Esophagus squamous epithelium (tissue), 5 donors: ENCODE data around the gene GH1. TPM values are rescaled to one million over a fixed set of nuclear protein-coding genes. Genes with fewer than 3 reads are reported as not detected.
"Not testable (repeated sequence)": the region's sequence is repeated elsewhere in the genome, so short reads cannot be mapped to it uniquely, and the experiment has no call there.

Experiments
- DNase-seq: peaks from one replicate; lab custom pipeline; 2025; lab: John Stamatoyannopoulos, UW
- H3K27ac ChIP-seq, 4 donors: fragments of 200-600 bp; sonication (generic); one replicate each; pipeline ENCODE4 v1.5.1; 2016 to 2019; ENCODE audit warnings: mild to moderate bottlenecking in 1 of 4
- H3K27me3 ChIP-seq, 4 donors: fragments of 200-600 bp; sonication (generic); 1 replicate in 3 of 4; 2 replicates in 1 of 4; pipeline versions ENCODE4 v1.5.1 to v1.6.0; 2017 to 2021; ENCODE audit warnings: antibody characterized with exemption in 1 of 4
- H3K36me3 ChIP-seq, 3 donors: fragments of 200-600 bp; sonication (generic); one replicate each; pipeline ENCODE4 v1.5.1; 2016 to 2019
- H3K4me1 ChIP-seq, 3 donors: fragments of 200-600 bp; sonication (generic); one replicate each; pipeline ENCODE4 v1.5.1; 2017 to 2019
- H3K4me3 ChIP-seq, 4 donors: fragments of 200-600 bp; sonication (generic); 1 replicate in 3 of 4; 2 replicates in 1 of 4; pipeline ENCODE4 v1.5.1; 2016 to 2019; ENCODE audit warnings: mild to moderate bottlenecking in 2 of 4, moderate library complexity in 1 of 4
- H3K9me3 ChIP-seq, 3 donors: fragments of 200-600 bp; sonication (generic); one replicate each; pipeline ENCODE4 v1.5.1; 2016 to 2019
- POLR2A ChIP-seq, 4 donors: fragments of 450-650 bp; IDR thresholded peaks; one replicate each; pipeline ENCODE4 v1.6.1; 2017; ENCODE audit warnings: antibody characterized with exemption in 4 of 4, mild to moderate bottlenecking in 4 of 4, moderate library complexity in 3 of 4
- WGBS, 2 donors: methylation state at CpG; one replicate each; pipeline ENCODE4 v1.1.5; 2018; 5-methylcytosine and 5-hydroxymethylcytosine counted together
- intact Hi-C: fragments of 100-400 bp; cut with DNase I; formaldehyde crosslinking; loops from one replicate; pipeline ENCODE4 v1.15.0; 2022
- total RNA-seq, 4 donors: library from RNA; depleted of rRNA; stranded (reverse); fragments of >200 nt; gene quantifications; one replicate each; pipeline ENCODE4 v1.1.0, GENCODE V29; 2016
- TF ChIP-seq, protein P1 (sequence below), 6 experiments: fragments of 450-650 bp in 4 of 6; fragments of 200-600 bp in 2 of 6; sonication (generic) in 2 of 6; IDR thresholded peaks; one replicate each; pipeline ENCODE4 v1.5.1; 2016 to 2019; ENCODE audit warnings: antibody characterized with exemption in 6 of 6, mild to moderate bottlenecking in 4 of 6, moderate library complexity in 4 of 6
- donor health status: DM: yes; HTN: yes; CAD: no.

GH1 gene
- total RNA-seq, 4 donors from 2014 or later: not detected

DNA sequence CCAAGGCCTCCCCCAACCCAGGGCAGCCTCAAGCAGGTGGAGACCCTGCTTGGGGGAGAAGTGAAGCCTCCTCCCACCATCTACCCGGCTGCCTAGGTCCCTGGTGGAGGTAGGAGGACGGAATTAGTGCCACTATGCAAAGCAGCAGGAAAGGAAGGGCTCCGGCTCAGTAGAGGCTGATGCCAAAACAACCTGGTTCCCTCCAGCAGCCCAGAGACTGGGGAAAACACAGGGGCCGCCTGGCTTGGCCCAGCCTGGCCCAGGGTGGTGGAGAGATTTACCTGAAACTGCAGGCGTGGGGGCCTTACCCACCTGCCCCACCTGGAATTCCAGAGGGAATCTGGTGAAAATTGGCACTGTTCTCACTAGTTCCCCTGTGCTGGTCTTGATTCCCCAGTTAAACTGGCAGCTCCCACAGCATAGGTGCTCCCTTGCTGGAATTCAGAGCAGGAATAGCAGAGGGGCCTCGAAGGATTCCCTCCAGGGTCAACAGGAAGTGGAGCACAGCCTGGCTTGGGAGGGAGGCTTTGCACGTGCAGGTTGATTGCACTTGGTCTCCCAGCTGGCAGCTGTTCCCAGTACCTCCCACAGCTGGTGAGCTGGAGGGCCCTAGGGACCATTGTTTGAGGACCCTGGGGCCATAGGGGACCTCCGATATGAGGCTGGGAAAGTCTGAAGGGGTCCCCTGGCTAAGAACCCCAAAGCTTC, 9.0 kb upstream of the GH1 start:
- 63 to 77% methylated on average over 4 to 8 of the region's 8 CpGs for WGBS, 2 donors
- DNase-seq: no peak
- Histone ChIP-seq H3K4me1 (peaks cover 5 to 30% (median 5%) of the 10 kb centered on the region in 3 donors), H3K9me3 (no peaks in the 10 kb centered on the region), H3K27ac (no peak overlapping the region), H3K36me3 (no peaks in the 10 kb centered on the region), H3K4me3 (no peak overlapping the region), H3K27me3 (no peaks in the 10 kb centered on the region)
- intact Hi-C loops: loop anchor here (10.0 kb wide), 1 partner anchor 97 kb away; the partner anchor contains the start of gene ICAM2
- no peak for TF ChIP-seq POLR2A (IDR thresholded peaks at IDR 0.05)
- TF ChIP-seq, protein P1, sequence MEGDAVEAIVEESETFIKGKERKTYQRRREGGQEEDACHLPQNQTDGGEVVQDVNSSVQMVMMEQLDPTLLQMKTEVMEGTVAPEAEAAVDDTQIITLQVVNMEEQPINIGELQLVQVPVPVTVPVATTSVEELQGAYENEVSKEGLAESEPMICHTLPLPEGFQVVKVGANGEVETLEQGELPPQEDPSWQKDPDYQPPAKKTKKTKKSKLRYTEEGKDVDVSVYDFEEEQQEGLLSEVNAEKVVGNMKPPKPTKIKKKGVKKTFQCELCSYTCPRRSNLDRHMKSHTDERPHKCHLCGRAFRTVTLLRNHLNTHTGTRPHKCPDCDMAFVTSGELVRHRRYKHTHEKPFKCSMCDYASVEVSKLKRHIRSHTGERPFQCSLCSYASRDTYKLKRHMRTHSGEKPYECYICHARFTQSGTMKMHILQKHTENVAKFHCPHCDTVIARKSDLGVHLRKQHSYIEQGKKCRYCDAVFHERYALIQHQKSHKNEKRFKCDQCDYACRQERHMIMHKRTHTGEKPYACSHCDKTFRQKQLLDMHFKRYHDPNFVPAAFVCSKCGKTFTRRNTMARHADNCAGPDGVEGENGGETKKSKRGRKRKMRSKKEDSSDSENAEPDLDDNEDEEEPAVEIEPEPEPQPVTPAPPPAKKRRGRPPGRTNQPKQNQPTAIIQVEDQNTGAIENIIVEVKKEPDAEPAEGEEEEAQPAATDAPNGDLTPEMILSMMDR (IDR thresholded peaks at IDR 0.05): no peak

DNA sequence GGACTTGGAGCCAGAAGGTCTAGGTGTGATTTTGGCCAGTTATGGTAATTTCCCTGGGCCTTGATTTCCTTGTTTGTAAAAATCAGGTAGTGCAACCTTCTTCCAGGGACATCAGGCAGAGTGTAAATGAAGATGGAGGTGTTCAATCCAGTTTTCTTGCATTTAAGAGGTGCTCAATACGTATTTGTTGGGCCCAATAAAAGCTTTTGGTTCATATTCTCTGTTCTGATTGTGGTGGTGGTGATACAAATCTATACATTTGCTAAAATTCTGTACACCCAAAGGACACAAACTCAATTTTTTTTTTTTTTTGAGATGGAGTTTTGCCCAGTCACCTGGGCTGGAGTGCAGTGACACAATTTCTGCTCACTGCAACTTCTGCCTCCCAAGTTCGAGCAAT, 7.5 kb upstream of the GH1 start:
- 79 to 91% methylated on average over 2 of the region's 2 CpGs for WGBS, 2 donors

DNA sequence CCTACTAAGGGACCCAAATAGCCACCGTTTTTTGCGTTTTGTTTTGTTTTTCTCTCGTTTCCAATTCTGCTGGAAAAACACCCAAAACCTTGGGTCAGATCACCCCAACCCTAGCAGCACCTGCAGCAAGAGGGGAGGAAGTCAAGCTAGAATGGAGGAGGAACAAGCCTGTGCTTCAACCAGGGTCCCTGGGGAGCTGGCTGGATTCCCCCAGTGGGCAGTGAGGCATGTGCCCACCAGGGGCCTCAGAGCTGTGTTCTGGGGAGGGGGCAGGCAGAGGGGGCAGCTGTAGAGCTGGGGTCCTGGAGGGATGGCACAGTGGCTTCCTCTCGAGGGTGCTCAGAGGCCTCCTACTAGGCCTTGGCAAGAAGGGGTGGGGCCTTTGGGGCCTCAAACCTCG, 7.0 kb upstream of the GH1 start:
- Histone ChIP-seq H3K4me1 (peaks cover under 1 to 13% (median 1%) of the 10 kb centered on the region in 3 donors), H3K36me3 (no peaks in the 10 kb centered on the region), H3K27ac (no peak overlapping the region), H3K4me3 (no peak overlapping the region), H3K9me3 (no peaks in the 10 kb centered on the region), H3K27me3 (no peaks in the 10 kb centered on the region)
- no peak for DNase-seq
- TF ChIP-seq, protein P1 (IDR thresholded peaks at IDR 0.05): no peak
- TF ChIP-seq POLR2A (IDR thresholded peaks at IDR 0.05): no peak
- intact Hi-C loops: loop anchor here (10.0 kb wide), 1 partner anchor 99 kb away; the partner anchor contains the start of gene ICAM2
- 70 to 94% methylated on average over 2 to 3 of the region's 5 CpGs for WGBS, 2 donors

More for the DNA sequence above, 7.5 kb upstream of the GH1 start:
- TF ChIP-seq POLR2A (IDR thresholded peaks at IDR 0.05): no peak
- TF ChIP-seq, protein P1 (IDR thresholded peaks at IDR 0.05): no peak
- Histone ChIP-seq H3K9me3 (no peaks in the 10 kb centered on the region), H3K36me3 (no peaks in the 10 kb centered on the region), H3K27ac (no peak overlapping the region), H3K4me3 (no peak overlapping the region), H3K4me1 (peaks cover 5 to 18% (median 5%) of the 10 kb centered on the region in 3 donors), H3K27me3 (no peaks in the 10 kb centered on the region)
- DNase-seq: no peak
- intact Hi-C loops: loop anchor here (10.0 kb wide), 1 partner anchor 99 kb away; the partner anchor contains the start of gene ICAM2

DNA sequence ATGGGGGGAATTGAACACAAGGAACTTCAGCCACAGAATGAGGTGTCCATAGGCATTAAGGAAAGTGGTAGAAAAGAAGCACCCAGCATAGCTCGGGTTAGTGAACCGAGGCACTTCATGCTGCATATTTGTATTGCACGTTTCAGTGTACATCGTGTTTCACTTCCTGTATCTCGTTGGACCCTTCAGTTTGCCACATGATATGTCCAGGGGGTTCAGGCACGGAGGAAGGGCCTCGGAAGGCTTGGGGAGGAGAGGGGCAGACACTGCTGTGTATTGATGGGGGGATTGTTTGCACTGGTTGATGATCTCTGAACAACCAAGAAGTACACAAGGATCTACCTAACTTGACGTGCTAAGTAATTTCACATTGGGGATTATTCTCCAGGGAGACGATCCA, 3.8 kb upstream of the GH1 start:
- intact Hi-C loops: loop anchor here (10.0 kb wide), 1 partner anchor 102 kb away; the partner anchor contains the start of gene ICAM2
- 73 to 74% methylated on average over 9 of the region's 9 CpGs for WGBS, 2 donors
- H3K27me3 ChIP-seq: peaks cover 0 to 14% (median 0%) of the 10 kb centered on the region in 4 donors
- not testable (repeated sequence) for H3K9me3 ChIP-seq, DNase-seq, H3K36me3 ChIP-seq, H3K4me3 ChIP-seq, H3K27ac ChIP-seq, H3K4me1 ChIP-seq

DNA sequence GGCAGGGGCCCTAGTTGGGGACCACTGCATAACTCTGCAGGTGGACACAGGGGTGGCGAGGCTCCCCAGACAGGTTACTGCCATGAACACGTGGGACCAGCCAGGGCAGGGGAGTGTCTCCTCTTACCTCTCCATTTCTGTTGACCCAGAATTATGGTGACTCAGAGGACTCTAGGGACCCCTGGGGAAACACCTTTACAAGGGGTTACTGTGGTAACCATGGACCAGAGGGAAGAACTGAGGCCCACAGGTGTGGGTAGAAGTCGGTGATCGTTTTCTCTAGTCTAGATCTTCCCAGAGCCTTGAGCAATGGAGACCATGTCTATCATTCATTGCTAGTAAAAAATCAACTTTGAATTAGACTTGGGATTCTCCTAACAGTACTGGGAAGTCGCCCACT, 2.1 kb upstream of the GH1 start:
- not testable (repeated sequence) for H3K27ac ChIP-seq, H3K4me1 ChIP-seq, DNase-seq, H3K4me3 ChIP-seq, H3K36me3 ChIP-seq, H3K9me3 ChIP-seq
- WGBS, 2 donors: 80 to 84% methylated on average over 4 to 5 of the region's 5 CpGs
- H3K27me3 ChIP-seq: peaks cover 0 to 14% (median 0%) of the 10 kb centered on the region in 4 donors
- intact Hi-C loops: loop anchor here (10.0 kb wide), 1 partner anchor 104 kb away; the partner anchor contains the start of gene ICAM2

DNA sequence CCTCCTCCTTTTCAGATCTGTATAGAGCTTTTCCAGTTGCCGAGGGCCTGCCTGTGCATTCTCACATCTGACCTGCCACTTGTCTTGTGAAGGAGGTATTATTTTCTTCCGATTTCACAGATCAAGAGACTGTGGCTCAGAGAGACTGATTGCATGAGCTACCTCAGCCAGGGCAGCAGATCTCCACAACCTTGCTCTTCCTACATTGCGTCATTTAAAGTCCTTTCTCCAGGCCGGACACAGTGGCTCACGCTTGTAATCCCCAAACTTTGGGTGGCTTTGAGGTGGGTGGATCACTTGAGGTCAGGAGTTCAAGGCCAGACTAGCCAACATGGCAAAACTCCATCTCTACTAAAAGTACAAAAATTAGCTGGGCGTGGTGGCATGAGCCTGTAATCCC, 1.4 kb upstream of the GH1 start:
- H3K9me3 ChIP-seq, H3K36me3 ChIP-seq, DNase-seq, H3K27ac ChIP-seq, H3K4me1 ChIP-seq, H3K4me3 ChIP-seq: not testable (repeated sequence)
- intact Hi-C loops: loop anchor here (10.0 kb wide), 1 partner anchor 105 kb away; the partner anchor contains the start of gene ICAM2
- 78 to 81% methylated on average over 6 of the region's 6 CpGs for WGBS, 2 donors
- H3K27me3 ChIP-seq: peaks cover 0 to 14% (median 0%) of the 10 kb centered on the region in 4 donors
